Measurements from ENCODE around the gene RCOR2.

RCOR2 gene

DNA sequence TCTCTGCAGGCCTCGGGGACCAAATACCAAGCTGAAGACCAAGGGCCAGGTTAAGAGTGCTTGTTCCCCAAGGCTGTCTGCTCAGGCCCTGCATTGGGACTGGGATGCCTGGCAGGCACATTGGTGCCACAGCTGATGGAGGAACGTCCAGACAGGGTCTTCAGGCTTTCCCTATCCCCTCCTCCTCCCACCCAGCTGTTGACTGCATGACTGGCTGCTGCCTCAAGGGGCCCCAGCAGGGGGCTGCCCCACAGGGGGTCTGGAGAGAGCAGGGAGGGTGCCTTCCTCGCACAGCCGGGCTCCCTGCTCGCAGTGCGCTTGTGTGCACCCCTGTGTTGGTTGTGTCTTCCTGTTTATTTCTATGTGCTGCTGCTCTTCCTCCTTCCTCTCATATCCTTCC is 9.9 kb downstream of the RCOR2 start:
- DNase-seq: no peak

DNA sequence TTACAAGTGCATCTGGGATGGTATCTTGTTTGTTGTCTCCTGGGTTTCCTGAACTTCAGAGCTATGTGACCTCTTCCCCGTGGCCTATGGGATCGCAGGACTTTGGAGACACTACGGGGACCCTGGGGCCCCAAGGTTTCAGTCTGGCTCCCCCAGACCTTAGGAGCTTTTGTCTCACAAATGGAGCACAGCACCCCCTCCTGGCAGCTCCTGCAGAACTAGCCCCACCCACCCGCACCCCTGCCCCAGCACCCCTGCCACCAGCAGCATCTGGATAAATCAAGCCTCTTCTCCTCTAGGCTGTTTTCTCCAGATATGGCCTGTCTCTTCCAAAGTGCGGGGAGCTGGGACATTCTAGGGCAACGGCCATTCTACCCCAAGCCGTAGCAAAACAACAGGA is 10.4 kb downstream of the RCOR2 start:
- no peak for DNase-seq

DNA sequence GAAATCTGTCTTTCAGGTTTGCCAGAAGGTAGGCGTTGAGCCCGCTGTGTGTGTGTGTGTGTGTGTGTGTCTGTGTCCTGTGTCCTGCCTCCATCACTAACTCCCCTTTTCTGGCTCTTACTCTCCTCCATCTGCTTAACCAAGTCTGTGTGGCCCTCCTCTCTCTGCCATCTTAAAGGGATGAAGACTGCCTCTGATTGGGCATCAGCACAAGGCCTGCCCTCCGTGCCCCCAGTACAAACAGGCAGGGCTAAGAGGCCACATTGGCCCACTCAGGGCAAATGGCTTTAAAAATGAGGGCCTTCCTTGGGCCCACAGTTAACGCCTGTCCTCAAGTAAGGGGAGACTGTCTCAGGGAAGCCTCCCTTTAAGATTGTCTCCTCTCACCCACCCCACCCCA is 10.9 kb downstream of the RCOR2 start:
- DNase-seq: no peak

DNA sequence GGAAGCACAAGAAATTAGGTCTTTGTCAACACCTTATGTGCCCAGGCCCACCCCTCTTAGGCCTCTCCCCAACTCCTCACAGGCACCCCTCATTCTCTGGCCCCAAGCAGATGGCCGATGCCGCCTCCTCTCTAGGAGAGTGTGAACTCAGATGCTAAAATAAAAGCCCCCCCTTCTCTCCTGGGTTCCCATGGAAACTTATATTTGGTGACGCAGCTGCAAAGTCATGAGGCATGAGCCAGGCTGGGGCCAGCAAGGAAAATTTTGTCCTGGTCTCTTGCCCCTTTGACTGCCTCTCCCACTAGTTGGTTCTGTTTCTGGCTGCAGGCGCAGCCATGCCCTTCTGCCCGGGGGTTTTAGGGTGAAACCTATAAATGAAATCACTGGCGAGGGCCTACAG is 11.8 kb downstream of the RCOR2 start:
- no peak for DNase-seq

DNA sequence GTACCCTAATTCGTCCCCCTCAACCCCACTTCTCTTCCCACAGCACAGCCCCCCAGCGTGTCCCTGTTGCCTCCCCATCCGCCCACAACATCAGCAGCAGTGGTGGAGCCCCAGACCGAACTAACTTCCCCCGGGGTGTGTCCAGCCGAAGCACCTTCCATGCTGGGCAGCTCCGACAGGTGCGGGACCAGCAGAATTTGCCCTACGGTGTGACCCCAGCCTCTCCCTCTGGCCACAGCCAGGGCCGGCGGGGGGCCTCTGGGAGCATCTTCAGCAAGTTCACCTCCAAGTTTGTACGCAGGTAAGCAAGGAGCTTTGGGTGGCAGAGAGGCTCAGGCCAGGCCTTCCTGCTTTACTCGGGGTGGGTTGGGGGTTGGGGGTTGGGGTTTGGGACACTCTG is 12.2 kb downstream of the RCOR2 start:
- DNase-seq: no peak

DNA sequence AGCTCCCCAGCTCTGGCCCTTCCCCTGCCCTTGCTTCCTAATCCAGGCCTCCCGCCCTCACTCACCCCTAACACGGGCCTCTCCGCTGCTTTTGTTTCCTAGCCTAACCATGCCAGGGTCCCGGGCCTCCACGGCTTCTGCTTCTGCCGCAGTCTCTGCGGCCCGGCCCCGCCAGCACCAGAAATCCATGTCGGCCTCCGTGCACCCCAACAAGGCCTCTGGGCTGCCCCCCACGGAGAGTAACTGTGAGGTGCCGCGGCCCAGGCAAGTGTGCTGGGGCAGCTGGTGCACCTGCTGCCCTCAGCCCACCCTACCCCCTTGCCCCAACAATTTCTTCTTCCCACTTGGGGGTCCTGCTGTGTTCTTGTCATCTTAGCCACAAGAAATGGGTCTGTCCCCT is 13.1 kb downstream of the RCOR2 start:
- DNase-seq: no peak

DNA sequence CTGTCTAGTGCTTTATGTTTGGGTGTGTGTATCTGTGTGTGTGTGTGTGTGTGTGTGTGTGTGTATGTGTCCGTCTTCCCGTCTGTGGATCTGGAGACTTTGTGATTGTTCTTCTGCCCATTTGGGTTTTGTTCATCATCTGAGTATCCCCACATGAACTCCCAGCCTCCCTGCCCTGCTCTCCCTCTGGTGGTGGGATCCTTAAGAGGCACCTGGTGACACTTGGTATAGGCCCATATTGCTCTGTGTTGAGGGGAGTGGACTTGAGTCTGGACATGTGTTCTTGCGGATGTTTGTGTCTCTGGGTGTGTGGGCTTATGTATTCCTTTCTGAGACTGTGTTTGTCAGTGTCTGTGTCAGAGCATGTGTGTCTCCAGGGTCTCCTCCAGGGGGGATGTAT is 15.3 kb downstream of the RCOR2 start:
- DNase-seq: no peak

DNA sequence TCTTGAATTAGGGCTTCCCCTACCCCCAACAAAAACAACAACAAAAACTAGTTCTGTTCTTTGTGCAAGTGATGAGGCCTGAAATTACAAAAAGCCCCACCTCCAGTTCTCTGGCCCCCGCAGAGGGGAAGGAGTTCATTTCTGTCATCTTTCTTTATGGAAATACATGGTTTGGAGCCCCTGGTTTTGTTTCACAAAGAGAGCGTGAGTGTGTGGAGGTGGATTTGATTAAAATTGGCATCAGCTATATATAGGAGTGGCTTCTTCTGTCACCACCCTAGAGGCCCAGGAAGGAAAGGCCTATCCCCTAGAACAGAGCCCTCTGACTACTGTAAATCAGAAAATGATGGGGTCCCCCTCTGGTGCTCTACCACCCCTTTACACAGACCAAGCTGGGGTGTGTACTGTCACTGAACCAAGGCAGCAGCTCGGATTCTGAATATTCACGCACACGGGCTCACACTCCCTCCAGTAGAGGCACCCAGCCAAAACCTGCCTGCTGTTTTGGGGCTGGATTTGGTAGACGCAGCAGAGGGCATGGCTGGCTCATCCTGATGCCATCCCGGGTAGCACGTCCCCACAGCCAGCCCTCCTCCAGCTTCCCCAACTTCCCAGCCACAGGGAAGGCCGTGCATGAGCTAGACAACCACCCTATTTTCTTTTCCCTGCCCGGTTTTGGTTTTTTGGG is 19.4 kb downstream of the RCOR2 start:
- no peak for DNase-seq

DNA sequence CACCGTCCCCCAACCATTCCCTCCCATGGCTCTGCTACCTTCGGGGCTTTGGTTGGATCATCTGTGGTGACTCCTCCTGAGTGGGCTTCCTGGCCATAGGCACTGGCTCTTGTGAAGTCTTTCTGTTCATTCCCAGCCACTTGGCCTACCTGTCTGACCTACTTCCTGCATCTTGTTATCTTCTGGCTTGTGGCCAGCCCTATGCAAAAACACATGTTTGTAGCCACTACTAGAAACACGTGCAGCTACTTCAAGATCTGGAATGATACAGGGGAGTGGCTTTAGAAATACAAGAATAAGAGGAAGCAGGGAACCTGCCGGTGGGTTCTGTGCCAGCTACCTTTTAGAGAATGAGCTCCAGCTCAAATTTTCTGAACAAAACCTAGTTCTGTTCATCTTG is 20.9 kb downstream of the RCOR2 start:
- DNase-seq: no peak

DNA sequence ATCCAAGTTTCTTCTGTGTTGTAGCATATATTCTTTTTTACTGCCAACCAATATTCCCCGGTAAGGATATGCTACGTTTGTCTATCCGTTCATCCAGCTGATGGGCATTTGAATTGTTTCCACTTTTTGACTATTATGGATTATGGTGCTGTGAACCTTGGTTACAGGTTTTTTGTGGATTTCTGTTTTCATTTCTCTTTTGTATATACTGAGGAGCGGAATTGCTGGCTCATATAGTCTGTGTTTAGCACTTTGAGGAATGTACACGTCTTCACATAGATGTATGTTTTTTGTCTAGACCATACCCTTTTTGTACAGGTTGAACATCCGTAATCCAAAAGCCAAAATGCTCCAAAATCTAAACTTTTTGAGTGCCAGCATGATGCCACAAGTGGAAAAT is 23.6 kb downstream of the RCOR2 start:
- DNase-seq: no peak

DNA sequence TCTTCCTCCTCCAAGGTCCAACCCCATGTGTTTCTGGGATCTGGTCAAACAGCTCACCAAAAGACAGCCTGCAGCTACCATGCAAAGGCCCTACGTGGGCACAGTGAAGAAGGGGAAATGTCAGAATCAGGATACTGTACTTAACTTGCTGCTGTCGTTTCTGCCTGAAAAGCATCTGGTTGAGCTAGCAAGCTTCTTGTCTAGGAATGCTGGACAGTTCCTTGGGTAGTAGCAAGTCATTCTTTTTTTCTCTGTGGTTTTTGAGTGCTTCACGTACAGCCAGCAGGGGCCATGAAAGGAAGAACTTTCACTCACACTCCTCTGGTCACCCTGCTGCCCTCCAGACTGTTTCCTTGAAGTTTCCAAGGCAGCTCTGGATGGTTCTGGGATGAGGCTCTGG is 24.7 kb downstream of the RCOR2 start:
- no peak for DNase-seq

DNA sequence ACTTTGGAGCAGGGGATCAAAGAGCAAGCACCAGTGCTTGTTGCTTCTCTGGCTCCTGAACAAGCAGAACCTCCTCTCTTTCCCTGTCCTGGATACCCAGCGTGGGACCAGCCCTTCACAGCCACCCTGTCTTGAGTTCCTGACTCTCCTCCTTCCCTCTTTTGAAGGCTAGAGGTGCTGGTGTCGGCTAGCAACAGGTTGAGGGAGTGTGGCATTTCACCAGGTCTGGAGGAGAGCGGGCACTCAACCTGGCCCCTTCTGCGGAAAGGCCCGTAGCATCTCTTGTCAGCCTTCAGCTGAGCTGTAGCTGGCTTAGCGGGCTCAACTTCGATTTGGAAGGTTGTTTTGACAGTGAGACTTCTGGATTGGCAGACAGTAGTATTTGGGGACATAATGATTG is 26.6 kb downstream of the RCOR2 start:
- DNase-seq: no peak

DNA sequence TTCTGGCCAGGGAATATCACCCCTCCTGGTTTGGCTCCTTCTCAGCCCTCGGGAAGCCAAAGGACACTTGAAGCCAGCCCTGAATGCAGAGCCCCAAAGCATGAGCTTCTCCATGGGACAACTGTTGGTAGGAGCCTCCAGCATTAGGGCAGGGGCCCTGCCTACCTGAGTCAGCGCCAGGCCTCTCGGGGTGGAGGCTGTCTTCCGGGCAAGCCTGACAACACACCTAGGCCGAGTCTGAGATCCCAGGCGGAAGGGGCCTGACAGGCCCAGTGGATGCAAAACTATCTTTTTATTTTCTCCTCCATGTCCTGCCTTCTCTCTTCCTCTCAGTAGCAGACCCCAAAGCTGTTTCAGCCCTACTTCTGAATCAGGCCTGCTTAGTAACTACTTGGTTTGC is 27.6 kb downstream of the RCOR2 start:
- no peak for DNase-seq

DNA sequence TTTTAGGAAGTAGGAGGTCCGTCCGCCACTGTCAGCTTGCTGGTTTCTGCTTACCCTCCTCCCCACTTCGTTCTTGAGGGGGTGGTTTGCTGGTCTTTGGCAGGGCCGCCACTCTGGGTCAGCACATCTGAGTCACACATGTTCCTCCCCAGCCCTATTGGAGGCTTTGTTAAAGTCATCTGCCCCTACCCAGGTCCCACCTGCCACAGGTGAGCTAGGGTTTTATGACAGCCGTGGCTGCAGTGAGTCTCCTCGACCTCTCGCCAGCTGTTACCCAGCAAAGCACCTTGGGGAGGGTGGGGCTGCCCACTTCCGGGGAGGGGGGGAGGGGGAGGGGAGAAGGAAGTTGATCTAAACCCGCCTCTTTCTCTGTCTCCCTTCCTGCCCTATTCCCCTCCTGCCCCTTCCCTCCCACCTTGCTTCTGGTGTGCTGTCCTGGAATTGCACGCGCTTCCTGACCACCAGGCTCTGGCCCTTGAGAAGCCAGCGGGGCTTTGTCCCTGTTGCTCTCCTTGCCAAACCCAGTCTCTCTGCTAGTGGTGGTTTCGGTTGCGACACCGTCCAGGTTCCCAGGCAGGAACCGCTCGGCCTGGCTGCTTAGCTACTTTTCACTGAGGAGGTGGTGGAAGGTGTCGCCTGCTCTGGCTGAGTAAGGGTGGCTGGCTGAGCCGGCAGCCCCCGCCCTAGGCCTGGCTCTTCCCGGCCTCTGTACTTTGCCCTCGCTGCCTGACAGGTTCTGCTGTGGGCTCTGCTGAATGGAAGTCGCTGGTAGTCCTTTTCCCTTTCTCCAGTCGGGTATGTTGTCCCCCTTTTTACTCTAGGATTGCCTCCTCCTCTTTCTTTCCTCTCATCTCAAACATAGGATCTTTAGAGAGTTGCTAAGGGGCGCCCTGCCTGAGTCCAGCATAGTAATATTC is 28.5 kb downstream of the RCOR2 start:
- DNase-seq: peak; percentile 55

DNA sequence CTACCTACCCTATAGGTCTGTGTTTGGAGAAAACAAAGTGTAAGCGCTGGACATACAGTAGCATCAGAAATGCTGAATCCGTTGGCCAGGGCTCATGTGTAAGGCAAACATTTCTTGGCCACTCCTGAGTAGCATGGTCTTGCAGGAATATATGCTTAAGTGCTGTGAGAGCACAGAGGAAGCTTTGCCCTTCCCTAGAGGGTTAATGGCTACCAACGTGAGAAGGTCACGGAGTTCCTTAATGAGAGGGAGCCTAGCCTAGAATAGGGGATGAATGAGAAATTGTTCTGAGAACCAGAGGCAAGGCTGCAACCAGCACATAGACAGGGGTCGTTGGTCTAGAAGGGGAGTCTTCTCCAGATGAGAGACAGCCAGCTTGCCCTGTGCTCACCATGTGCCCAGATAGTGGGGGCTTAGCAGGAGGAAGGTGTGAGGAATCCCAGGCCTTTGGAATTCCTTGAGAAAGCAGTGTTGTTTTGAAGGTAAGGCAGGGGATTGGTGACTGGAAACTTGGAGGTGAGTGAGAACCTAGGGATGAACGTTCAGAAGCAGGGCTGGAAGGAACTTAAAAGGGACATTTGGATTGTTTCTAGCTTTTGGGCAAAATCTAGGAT is 29.5 kb downstream of the RCOR2 start:
- no peak for DNase-seq

DNA sequence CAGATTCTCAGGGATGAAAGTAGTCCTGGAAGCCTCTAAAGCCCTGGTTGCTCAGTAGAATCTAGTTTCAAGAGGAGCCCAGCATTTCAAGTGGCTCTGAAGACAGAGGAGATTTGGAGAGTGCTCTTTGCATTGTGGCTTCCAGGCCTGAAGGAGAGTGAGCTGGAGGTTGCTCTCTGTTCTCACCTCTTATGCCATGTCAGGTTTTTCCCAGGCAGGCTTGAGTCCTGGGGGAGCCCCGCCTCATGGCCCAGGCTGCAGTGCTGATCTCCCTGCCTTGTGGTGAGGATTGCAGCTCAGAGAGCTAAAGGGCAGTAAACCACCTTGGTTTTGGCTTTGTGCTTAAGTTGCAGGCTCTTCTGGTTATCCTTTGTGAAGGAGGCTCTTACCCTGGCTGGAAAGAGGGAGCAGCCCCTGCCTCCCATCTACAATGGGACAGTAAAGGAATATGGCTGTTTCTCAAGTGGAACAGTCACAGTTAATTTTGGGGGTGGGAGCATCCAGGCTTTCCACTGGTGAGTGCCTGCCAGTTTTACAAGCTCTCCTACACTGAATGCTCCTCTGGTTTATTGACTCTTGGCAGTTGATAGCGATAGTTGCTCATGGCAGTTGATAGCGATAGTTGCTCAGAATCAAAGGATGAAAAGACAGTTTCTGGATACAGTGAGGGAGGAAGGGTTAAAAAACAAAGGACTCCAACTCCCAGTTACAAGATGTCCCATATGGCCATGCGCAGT is 32.6 kb downstream of the RCOR2 start:
- no peak for DNase-seq

DNA sequence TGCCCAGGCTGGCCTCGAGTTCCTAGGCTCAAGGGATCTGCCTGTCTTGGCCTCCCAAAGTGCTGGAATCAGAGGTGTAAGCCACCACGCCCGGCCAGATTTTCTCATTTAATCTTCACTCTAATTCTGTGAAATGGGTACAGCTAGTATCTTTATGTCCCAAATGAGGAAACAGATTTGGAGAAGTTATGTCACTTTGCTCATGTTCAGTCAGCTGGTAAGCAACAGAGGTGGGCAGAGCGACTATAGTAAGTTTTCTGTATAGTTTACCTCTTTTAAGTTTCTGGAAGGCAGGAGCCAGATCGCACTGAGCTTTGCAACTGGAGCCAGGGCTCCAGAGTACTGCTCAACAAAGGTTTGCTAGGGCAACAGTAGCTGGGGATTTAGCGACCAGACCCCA is 33.2 kb downstream of the RCOR2 start:
- DNase-seq: no peak

DNA sequence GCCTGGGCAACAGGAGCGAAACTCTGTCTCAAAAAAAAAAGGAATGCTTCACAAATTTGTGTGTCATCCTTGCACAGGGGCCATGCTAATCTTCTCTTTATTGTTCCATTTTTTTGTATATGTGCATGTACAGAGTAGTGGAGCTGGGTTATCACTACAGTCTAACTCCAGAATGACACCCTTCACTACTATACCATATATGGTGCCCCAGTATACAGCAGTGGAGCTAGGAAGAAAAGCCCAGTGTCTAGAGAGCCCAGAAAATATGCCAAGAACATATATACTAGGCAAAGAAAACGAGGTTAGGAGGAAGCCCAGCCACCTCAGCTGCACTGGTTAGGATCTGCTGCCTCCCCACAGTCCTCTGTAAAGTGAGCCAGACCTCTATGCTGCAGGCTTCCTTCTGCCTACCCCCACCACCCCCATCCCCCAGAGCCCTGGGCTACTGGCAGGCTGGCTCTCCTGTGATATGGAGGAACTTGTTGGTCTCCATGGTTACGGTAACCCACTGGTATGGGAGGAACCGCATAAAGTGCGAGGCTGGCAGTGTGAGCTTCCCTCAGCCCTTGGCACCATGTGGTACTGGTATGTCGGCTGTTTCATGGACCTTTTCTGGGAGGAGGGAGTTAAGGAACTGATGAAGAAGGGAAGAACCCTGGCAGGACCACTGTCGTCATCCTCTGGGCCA is 34.3 kb downstream of the RCOR2 start:
- peak; percentile 35 for DNase-seq

DNA sequence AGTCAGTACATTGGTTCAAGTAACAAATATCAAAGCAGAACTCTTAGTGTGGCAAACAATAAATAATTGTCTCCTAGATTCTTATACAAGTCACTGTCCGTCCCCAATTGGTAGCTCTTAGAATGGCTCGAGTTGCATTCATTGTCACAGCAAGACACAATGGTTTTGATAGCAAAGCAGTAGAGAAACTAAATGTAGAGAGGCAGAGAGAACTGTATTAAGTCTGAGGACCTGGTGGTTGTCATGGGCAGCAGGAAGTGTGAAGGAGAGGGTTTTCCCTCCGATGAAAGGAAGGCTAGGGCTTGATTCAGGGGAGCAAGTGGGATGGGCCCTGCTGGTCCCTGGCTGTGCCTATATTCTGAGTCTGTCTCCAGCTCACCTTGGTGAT is 36.6 kb downstream of the RCOR2 start:
- no peak for DNase-seq

DNA sequence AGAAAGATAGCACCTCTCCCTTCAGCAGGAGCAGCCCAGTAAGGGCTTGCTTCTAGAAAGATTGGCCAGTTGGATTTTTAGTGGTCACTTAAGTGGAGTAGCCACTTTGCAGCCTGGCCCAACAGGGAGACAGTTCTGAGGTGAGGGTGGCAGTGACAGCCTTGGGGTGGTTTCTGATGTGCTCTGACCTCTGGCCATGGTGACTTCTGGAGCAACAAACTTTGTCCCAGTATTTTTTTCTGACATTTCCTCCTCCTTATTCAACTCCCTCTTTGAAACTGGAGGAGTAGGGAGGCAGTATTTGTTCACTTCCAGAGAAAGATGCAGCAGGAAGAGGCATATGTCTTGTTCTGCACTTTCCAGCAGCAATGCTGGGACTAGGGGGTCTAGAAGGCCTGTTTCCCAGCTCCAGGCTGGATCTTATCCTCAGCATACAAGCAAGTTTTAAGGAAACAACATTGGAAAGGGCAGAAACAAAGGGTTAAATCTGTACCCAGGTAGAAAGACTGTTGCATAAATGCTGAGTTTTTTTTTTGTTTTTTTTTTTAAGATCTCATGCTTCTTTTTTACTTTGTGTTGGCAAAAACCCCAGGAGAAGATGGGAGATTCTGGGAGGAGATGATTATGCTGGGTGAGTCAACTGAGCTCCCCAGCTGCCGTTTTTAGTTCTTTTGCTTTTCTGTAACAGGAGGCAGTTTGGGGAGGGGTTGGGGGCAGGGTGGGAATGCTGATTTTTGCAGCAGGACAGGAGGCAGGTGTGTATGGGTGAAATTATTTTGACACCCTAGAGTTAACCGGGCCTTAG is 37.2 kb downstream of the RCOR2 start:
- no peak for DNase-seq

DNA sequence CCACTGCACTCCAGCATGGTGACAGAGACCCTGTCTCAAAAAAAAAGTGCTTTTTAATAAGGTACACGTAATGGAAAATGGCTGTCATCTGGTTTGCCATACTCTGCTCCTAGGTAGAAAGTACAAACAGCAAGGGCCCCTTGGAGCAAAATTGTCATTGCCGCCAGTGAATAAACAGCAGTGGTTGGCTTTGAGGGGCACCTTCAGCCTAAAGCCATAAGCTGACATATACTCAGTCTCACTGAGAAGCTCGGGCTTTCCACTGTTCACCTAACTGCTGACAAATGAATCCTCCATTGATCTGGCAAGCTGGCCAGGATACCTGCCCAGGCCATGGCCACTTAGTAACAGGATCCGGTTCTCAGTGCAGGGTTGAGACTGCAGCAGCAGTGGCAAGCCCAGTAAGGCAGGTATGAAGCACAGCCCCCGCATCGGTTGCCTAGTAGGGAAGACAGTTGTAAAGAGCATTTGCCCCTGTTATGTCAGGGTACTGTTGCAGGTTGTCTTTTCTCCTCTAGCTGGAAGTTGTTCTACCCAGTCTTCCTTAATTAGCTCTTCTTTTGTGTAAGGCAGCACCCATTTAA is 39.2 kb downstream of the RCOR2 start:
- no peak for DNase-seq

DNA sequence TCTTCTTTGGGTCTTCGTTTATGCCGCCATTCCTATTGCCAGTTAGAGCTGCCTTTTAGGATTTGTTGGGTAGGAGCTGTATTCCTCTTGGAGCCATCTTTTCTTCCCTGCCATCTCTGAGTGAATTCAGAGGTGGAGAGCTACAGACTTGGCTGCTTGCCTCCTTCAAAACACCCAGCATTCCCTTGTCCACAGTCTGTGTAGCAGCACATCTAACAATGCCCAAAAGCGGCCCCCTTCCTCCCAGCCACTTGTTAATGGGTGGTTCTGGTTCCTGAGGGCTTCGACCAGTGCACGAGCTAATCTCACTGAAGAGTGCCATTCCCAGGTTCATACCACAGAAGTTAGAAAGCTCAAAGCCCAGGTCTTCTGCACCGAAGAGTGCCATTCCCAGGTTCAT is 40.3 kb downstream of the RCOR2 start:
- no peak for DNase-seq

All from right hindlimb (tissue), 1 donor.